Measurements from ENCODE around the gene NECTIN1.

The NECTIN1 gene, protein sequence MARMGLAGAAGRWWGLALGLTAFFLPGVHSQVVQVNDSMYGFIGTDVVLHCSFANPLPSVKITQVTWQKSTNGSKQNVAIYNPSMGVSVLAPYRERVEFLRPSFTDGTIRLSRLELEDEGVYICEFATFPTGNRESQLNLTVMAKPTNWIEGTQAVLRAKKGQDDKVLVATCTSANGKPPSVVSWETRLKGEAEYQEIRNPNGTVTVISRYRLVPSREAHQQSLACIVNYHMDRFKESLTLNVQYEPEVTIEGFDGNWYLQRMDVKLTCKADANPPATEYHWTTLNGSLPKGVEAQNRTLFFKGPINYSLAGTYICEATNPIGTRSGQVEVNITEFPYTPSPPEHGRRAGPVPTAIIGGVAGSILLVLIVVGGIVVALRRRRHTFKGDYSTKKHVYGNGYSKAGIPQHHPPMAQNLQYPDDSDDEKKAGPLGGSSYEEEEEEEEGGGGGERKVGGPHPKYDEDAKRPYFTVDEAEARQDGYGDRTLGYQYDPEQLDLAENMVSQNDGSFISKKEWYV

DNA sequence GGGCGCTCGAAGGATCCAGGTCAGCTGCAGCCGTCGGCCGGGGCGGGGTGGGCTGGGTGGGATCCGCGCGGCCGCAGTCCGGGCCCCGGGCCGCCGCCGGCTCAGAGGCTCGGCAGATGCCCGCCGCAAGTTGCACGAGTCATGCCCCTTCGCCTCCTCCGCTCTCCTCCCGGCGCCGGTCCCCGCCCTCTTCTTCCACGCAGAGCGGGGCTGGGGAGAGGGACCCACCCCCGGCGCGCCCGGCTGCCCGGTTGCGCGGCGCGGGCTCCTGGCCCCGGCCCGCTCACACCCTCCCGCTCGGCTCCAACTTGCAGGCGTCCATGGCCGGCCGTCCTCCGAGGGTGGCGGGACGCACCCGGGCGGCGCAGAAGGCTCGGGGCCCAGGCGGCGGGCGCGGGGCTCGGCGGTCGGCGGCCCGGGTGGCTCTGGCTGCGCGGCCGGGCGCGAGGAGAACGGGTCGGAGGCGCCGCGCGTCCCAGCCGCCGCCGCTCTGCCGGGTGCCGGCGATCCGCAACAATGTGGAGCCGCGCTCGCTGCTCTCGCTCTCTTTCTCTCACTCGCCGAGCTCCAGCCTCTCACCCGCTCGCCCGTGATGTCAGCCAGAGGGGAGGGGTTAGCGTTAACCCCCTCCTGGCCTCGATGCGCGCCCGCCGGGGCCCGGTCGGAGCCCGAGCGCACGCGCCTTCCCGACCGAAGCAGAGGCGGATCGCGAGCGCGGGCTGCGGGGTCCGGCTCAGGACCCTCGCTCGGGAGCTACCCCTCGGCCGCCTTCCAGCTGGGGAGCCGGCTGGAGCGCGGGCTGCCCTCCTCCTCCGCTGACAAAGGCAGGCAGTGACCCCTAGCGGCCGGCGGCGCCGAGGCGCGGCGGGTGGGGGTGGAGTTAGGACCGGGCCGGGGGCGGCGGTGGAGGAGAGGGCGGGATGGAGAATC is at the start of gene NECTIN1:
Gene NECTIN1 (minus strand): TSS at position 550 of the 930 bp plus-strand sequence. CDS start 647 bp downstream, outside the sequence.
- DNase-seq (ENCODE audit: low read depth in 2 of 2, low spot score in 1 of 2) = peak; percentile 70 to 71

GRCh38 chr11:119778391-119779194 is 49.6 kb upstream of the NECTIN1 start:
- no peak for DNase-seq (ENCODE audit: low read depth in 2 of 2, low spot score in 1 of 2)

DNA sequence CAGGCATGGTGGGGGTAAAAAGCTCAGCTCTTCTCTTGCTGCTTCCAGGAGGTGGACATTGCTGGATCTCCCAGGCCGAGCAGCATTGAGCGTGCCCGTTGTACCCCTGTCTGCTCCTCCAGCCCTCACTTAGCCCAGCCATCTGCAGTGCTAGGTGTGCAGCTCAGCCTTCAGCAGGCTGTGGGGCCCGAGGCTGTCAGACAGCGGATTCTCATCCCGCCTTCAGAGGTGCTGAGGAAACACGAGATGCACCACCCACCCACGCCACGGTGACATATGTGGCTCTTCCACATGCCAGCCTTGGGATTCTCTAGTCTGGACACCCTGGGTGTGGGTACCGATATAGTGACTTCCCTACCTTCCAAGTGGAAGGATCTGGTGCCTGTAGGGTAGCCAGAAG is 48.9 kb upstream of the NECTIN1 start:
- no peak for DNase-seq (ENCODE audit: low read depth in 2 of 2, low spot score in 1 of 2)

DNA sequence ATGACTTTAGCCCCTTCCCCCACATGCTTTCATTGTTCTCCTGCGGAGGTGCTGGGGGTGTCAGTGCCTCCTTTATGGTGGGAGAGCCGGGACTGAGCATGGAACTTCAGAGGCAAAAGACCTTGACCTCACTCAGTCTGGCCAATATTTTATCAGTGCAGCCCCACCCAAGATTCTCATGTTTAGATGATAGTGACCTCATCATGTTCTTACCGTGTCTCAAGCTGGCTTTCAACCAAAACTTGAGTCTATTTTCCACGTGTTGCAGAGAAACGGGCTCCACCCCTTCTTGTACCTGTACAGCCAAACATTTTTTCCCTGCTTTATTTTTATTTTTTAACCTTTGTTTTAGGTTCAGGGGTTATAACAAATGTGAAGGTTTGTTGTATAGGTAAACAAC is 47.7 kb upstream of the NECTIN1 start:
- no peak for DNase-seq (ENCODE audit: low read depth in 2 of 2, low spot score in 1 of 2)

GRCh38 chr11:119776031-119776636 is 47.1 kb upstream of the NECTIN1 start:
- DNase-seq (ENCODE audit: low read depth in 2 of 2, low spot score in 1 of 2) = no peak

GRCh38 chr11:119774172-119774763 is 45.3 kb upstream of the NECTIN1 start:
- DNase-seq (ENCODE audit: low read depth in 2 of 2, low spot score in 1 of 2) = no peak

- DNase-seq (ENCODE audit: low read depth in 2 of 2, low spot score in 1 of 2) = no peak
Measured at GRCh38 chr11:119772641-119773415, 43.8 kb upstream of the NECTIN1 start.

- no peak for DNase-seq (ENCODE audit: low read depth in 2 of 2, low spot score in 1 of 2)
Measured at GRCh38 chr11:119772076-119772475, 43.1 kb upstream of the NECTIN1 start.

- DNase-seq (ENCODE audit: low read depth in 2 of 2, low spot score in 1 of 2) = no peak
Measured at GRCh38 chr11:119771172-119771770, 42.3 kb upstream of the NECTIN1 start.

DNA sequence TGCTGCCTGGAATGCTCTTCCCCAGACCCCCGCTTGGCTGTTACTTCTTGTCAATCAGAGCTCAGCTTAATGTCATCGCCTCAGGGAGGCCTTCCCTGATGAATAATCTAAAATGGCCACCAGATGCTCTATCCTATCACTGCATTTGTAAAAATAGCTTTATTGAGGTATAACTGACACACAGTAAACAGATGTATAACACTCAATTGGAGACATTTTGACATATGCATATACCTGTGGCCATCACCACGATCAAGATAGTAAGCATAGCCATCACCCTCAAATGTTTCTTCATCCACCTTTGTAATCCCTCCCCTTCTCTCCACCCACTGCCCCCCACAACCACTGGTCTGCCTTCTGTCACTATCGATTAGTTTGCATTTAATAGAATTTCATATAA is 36.6 kb upstream of the NECTIN1 start:
- no peak for DNase-seq (ENCODE audit: low read depth in 2 of 2, low spot score in 1 of 2)

DNA sequence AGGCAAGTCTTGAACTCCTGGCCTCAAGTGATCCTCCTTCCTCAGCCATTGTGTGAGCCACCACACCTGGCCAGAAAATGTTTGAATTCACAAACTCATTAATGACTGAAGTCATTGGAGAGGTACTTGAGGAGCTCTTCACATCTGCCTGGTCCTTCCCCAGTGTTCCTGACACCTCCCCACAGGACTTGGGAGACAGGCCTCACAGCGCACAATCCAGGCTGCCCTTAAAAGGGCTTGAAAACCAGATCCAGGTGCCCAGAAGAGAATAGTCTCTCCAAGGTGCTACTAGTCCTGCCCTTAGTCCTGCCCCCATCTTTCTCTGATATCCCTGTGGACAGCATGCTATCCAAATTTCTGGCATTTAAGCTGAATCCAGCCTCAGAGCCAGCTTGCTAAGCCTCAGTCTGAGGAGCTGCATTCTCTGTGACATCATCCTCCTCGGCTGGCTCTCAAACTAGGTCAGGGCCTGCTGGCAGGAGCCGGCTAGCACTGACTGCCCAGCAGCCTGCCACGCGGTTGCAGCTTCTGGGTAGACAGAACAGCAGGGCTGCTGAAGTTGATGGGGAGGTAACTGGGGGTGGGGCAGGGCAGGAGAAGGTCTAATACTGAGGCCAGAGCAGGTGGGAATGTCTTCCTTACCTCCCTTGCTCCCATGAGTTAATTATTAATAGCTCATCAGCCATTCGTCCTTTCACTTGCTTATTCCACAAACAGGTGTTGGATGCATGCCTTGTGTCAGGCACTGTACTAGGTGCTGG is 35.3 kb upstream of the NECTIN1 start:
- no peak for DNase-seq (ENCODE audit: low read depth in 2 of 2, low spot score in 1 of 2)

DNA sequence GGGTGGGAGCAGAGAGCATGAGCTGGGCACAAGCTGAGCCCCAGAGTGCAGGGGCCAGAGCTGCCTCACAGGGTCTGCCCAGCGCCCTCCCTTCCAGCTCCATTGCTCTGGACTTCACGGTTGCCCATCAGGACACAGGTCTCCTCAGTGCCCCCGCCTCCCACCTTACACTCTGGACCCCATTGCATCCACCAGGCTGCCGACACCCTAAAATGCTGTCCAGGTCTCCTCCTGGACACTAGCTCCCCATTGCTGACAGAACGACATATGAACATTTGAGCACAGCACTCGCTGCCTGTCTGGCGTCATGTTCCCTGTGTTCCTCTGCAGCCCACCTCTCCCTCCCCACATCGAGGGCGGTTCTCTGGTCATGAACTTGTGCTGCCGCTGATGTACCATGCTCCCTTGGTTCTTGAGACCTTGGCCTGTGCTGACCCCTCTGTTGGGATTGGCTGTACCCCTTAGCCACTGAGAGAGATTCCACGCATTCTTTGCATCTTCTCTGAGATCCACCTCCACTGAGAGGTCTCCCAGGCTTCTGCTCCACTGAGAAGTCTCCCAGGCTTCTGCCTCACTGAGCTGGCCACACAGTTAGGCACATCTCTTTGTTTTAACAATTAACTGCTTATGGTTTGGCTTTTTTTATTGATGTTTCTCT is 34.2 kb upstream of the NECTIN1 start:
- no peak for DNase-seq (ENCODE audit: low read depth in 2 of 2, low spot score in 1 of 2)

DNA sequence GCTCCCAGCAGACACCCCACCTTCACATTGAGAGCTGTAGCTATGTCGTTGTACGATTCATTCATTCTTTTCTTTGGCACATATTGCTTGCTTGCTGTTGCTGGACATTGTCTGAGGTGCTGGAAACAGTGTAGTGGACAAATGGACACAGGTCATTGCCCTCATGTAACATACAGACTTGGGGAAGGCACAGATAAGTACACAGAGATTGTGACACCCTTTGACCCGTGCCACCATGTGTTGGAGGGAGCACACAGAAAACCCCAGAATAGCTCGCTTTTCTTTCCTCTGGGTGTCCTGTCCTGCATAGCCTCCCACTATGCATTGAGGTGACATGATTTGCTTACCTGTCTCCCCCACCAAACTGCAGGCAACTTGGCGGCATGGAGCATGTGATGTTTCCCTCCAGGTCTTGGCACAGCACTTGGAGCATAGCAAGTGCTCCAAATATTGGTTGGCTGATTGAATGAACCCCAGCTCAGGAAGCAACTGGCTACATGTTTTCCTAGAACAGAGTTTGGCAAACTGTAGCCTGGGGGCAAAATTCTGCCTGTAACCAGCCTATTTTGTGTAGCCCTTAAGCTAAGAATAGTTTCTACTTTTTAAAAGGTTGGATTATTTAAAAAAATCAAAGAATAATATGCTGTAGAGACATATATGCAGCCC is 30.9 kb upstream of the NECTIN1 start:
- no peak for DNase-seq (ENCODE audit: low read depth in 2 of 2, low spot score in 1 of 2)

DNA sequence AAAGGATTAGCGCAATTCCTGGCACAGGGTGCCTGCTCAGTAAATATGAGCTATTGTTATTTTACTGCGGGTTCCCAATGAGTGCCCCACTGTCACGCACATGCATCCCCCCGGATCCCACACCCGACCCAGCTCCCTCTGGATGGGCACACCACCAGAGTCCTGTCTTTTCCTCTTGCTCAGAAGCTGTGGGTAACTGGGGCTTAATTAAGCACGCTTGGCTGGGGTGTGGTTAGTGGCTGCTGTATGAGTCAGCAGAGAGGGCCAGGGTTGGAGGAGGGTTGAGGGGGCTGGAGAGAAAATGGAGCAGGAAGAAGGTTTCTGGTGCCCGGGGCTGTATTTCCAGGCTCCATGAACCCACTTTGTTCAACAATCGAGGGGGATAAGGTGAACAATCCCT is 30.3 kb upstream of the NECTIN1 start:
- no peak for DNase-seq (ENCODE audit: low read depth in 2 of 2, low spot score in 1 of 2)

- DNase-seq (ENCODE audit: low read depth in 2 of 2, low spot score in 1 of 2) = no peak
Measured at GRCh38 chr11:119758291-119758690, 29.3 kb upstream of the NECTIN1 start.

DNA sequence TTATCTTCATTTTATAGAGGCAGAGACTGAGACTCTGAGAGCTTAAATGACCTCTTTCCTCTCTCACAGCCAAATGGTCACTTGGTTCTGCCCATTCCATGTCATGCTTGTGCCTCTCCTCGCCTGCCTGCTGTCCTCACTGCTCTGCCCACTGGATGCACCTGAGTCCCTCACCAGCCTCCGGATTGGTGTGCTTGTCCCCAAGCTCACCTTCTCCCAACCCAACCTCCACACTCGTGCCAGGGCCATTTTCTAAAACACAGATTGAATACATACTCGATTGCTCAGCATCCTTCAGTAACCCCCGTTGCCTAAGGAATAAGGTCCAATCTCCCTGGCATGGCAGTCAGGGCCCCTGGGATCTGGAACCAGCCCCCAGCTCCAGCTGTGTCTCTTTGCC is 28.4 kb upstream of the NECTIN1 start:
- DNase-seq (ENCODE audit: low read depth in 2 of 2, low spot score in 1 of 2) = no peak

- DNase-seq (ENCODE audit: low read depth in 2 of 2, low spot score in 1 of 2) = no peak
Measured at GRCh38 chr11:119756169-119756865, 27.3 kb upstream of the NECTIN1 start.
